NCI-H460 (cell line): ENCODE measurements around the gene SCRN1. TPM values are rescaled to one million over a fixed set of nuclear protein-coding genes. Genes with fewer than 3 reads are reported as not detected.

ENCODE experiments used
- DNase-seq: peaks from one replicate; pipeline ENCODE4 v3.0.0-alpha.2; 2016; ENCODE audit warnings: low read depth; ENCODE audit errors: extremely low read depth
- polyA plus RNA-seq: library from polyadenylated mRNA; depleted of rRNA; stranded (reverse); fragments of >200 nt; gene quantifications from 2 replicates; pipeline ENCODE4 v1.2.3, GENCODE V29; 2014; cell fraction: nucleus; rRNA removed
- total RNA-seq: library from RNA; depleted of rRNA; stranded (reverse); fragments of >200 nt; shearing (Covaris generic); gene quantifications from 2 replicates; pipeline ENCODE4 v1.2.3, GENCODE V29; 2014; rRNA removed

The SCRN1 gene
- 1.2 and 2.1 TPM in 2 replicates for total RNA-seq
- polyA plus RNA-seq: 0.66 and 1.5 TPM in 2 replicates

GRCh38 chr7:29989257-29989995 lies at the start of gene SCRN1:
Gene SCRN1, minus strand, starts transcription at chr7:29989801. Its CDS starts 20,734 bp downstream, at chr7:29969067.
- DNase-seq: no peak

GRCh38 chr7:30038196-30038980 lies 48.8 kb upstream of the SCRN1 start:
- no peak for DNase-seq

GRCh38 chr7:30036220-30036619 lies 46.6 kb upstream of the SCRN1 start:
- no peak for DNase-seq

GRCh38 chr7:30034501-30034900 lies 44.9 kb upstream of the SCRN1 start:
- DNase-seq: no peak

GRCh38 chr7:30032310-30033125 lies 42.9 kb upstream of the SCRN1 start:
- no peak for DNase-seq

- no peak for DNase-seq
Observed at GRCh38 chr7:30029696-30030095, 40.1 kb upstream of the SCRN1 start.

- no peak for DNase-seq
Observed at GRCh38 chr7:30028749-30029635, 39.4 kb upstream of the SCRN1 start.

GRCh38 chr7:30028216-30028748 lies 38.7 kb upstream of the SCRN1 start, which contains the start of gene PLEKHA8:
Gene PLEKHA8, plus strand, starts transcription at chr7:30028412. Its CDS starts 351 bp downstream, at chr7:30028763.
- DNase-seq: peak; percentile 72

GRCh38 chr7:30027740-30028215 lies 38.2 kb upstream of the SCRN1 start:
- no peak for DNase-seq

- peak; percentile 24 for DNase-seq
Observed at GRCh38 chr7:30027065-30027456, 37.5 kb upstream of the SCRN1 start.

GRCh38 chr7:30026229-30027064 lies 36.8 kb upstream of the SCRN1 start, which contains the start of gene FKBP14:
Gene FKBP14, minus strand, starts transcription at chr7:30026702. Its CDS starts 194 bp downstream, at chr7:30026508.
- DNase-seq: peak; percentile 98

GRCh38 chr7:30023524-30023923 lies 33.9 kb upstream of the SCRN1 start:
- DNase-seq: no peak

- DNase-seq: no peak
Observed at GRCh38 chr7:30022991-30023390, 33.4 kb upstream of the SCRN1 start.

- DNase-seq: no peak
Observed at GRCh38 chr7:30020535-30020934, 30.9 kb upstream of the SCRN1 start.

GRCh38 chr7:30019960-30020359 lies 30.4 kb upstream of the SCRN1 start:
- no peak for DNase-seq

- no peak for DNase-seq
Observed at GRCh38 chr7:30019387-30019786, 29.8 kb upstream of the SCRN1 start.

GRCh38 chr7:30018451-30018850 lies 28.9 kb upstream of the SCRN1 start:
- no peak for DNase-seq

GRCh38 chr7:30012757-30013156 lies 23.2 kb upstream of the SCRN1 start:
- no peak for DNase-seq
